Measurements from ENCODE around the gene ERBB2. TPM values are rescaled to one million over a fixed set of nuclear protein-coding genes. Genes with fewer than 3 reads are reported as not detected.

Gene ERBB2
- total RNA-seq, 1 experiment from 2014 or later: 216 TPM

DNA sequence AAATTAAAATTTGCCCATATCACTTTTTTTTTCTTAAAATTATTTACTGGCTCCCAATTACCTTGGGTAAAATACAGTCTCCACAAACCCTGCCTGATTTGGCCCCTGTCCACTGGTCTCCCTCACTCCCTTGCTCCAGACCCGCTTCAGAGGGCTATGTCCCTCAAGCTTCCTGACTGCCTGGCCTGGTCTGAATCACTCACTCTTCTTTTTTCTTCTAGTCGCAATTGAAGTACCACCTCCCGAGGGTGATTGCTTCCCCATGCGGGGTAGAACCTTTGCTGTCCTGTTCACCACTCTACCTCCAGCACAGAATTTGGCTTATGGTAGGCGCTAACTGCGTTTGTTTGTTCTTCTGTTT is 11.4 kb upstream of the ERBB2 start:
- peak overlapping the region; percentile 85 for H3K9ac ChIP-seq (ENCODE audit: extremely low read depth, insufficient read length, low read length)
- H2AFZ ChIP-seq (ENCODE audit: low read length): no peak overlapping the region

More for the DNA sequence above, 11.4 kb upstream of the ERBB2 start:
- Mint-ChIP-seq H3K9me3 (no peaks in the 10 kb centered on the region), H3K27me3 (ENCODE audit: low read depth) (no peaks in the 10 kb centered on the region), H3K4me3 (peak overlapping the region; percentile 85 to 88), H3K4me1 (peaks cover 33 to 35% of the 10 kb centered on the region in 2 experiments), H3K36me3 (ENCODE audit: insufficient read depth in 1 of 3, low read depth in 3 of 3) (peaks cover 6 to 20% (median 12%) of the 10 kb centered on the region in 3 experiments; a peak in 6 of 7 replicates), H3K27ac (peak overlapping the region; percentile 96 to 99 (median 98))
- Histone ChIP-seq H3K18ac (ENCODE audit: insufficient read length, low read depth, low read length) (no peak overlapping the region), H3K79me2 (ENCODE audit: insufficient read depth, low read length) (no peaks in the 10 kb centered on the region), H3K27ac (ENCODE audit: insufficient read length, low read depth, low read length) (peak overlapping the region; percentile 74), H3K27me3 (ENCODE audit: insufficient read depth, low read length) (no peaks in the 10 kb centered on the region), H3K56ac (ENCODE audit: insufficient read length, low read depth, low read length) (no peak overlapping the region), H2AK5ac (ENCODE audit: insufficient read length, low read length) (no peak overlapping the region), H4K20me1 (ENCODE audit: control insufficient read depth, insufficient read depth, insufficient read length) (no peaks in the 10 kb centered on the region), H3K4me2 (ENCODE audit: insufficient read depth, insufficient read length, low read length) (peak overlapping the region; percentile 76), H4K91ac (ENCODE audit: insufficient read length, low read depth, low read length) (no peak overlapping the region), H2BK12ac (ENCODE audit: insufficient read length, low read depth, low read length) (no peak overlapping the region), H3K23me2 (ENCODE audit: insufficient read length, low read depth, low read length, poor library complexity, severe bottlenecking) (peaks cover 9% of the 10 kb centered on the region), H3K79me1 (ENCODE audit: insufficient read depth, low read depth, low read length, poor library complexity, severe bottlenecking) (no peaks in the 10 kb centered on the region), H2BK5ac (ENCODE audit: insufficient read length, low read length) (no peak overlapping the region), H2BK120ac (ENCODE audit: low read depth, low read length, poor library complexity, severe bottlenecking) (no peak overlapping the region), H2BK15ac (ENCODE audit: low read depth, low read length) (no peak overlapping the region), H3K9me3 (ENCODE audit: control insufficient read depth, low read depth, low read length) (no peaks in the 10 kb centered on the region), H3T11ph (ENCODE audit: low read length) (no peak overlapping the region), H3K23ac (ENCODE audit: insufficient read length, low read depth, low read length) (no peak overlapping the region), H4K5ac (ENCODE audit: insufficient read length, low read depth, low read length) (no peak overlapping the region), H3K4me1 (ENCODE audit: insufficient read depth, low read length) (peaks cover 9% of the 10 kb centered on the region), H3K14ac (ENCODE audit: insufficient read depth, low read length) (no peak overlapping the region), H4K8ac (replicated peaks; ENCODE audit: insufficient read length, low read depth, low read length) (no peak overlapping the region), H3K4ac (ENCODE audit: low read depth, low read length) (no peak overlapping the region), H2BK20ac (ENCODE audit: low read depth, low read length, poor library complexity, severe bottlenecking) (no peak overlapping the region)
- TF ChIP-seq, protein P1, sequence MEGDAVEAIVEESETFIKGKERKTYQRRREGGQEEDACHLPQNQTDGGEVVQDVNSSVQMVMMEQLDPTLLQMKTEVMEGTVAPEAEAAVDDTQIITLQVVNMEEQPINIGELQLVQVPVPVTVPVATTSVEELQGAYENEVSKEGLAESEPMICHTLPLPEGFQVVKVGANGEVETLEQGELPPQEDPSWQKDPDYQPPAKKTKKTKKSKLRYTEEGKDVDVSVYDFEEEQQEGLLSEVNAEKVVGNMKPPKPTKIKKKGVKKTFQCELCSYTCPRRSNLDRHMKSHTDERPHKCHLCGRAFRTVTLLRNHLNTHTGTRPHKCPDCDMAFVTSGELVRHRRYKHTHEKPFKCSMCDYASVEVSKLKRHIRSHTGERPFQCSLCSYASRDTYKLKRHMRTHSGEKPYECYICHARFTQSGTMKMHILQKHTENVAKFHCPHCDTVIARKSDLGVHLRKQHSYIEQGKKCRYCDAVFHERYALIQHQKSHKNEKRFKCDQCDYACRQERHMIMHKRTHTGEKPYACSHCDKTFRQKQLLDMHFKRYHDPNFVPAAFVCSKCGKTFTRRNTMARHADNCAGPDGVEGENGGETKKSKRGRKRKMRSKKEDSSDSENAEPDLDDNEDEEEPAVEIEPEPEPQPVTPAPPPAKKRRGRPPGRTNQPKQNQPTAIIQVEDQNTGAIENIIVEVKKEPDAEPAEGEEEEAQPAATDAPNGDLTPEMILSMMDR (conservative IDR thresholded peaks at IDR 0.05): no peak
- WGBS (ENCODE audit: extremely low coverage, insufficient read length, low lambda C conversion rate): no CpG with 5 or more reads among the region's 6 CpGs
- DNase-seq: no peak
